Measurements from ENCODE around the gene COL6A2. TPM values are rescaled to one million over a fixed set of nuclear protein-coding genes. Genes with fewer than 3 reads are reported as not detected.

Gene COL6A2
- polyA plus RNA-seq, 1 of the 3 experiments (the other 2 are of a cell fraction): 108 TPM

- Histone ChIP-seq H2AFZ (ENCODE audit: low read depth) (no peak overlapping the region), H3K27ac (ENCODE audit: low read depth in 2 of 2, low read length in 1 of 2) (no peak overlapping the region), H3K79me2 (ENCODE audit: insufficient read depth) (no peaks in the 10 kb centered on the region), H3F3A (replicated peaks; ENCODE audit: insufficient read depth) (no peaks in the 10 kb centered on the region), H3K27me3 (ENCODE audit: insufficient read depth) (no peaks in the 10 kb centered on the region), H3K36me3 (replicated peaks in 1 of 2; ENCODE audit: control insufficient read depth in 1 of 2, insufficient read depth in 2 of 2, low read length in 1 of 2) (no peaks in the 10 kb centered on the region), H4K20me1 (ENCODE audit: insufficient read depth) (no peaks in the 10 kb centered on the region), H3K9me3 (no peaks in the 10 kb centered on the region; the same call in 1 of the 2 replicates), H3K9ac (no peak overlapping the region), H3K4me2 (no peak overlapping the region), H3K4me3 (ENCODE audit: low read depth in 2 of 2, low read length in 1 of 2) (no peak overlapping the region), H3K4me1 (ENCODE audit: control insufficient read depth in 1 of 2, insufficient read depth in 2 of 2, low read depth in 1 of 2, low read length in 1 of 2) (no peaks in the 10 kb centered on the region; a peak in 1 of 4 replicates), H3K9me2 (no peaks in the 10 kb centered on the region)
- ChIA-PET CTCF (no interaction called here), POLR2A (no interaction called here)
- DNase-seq: no peak
- TF ChIP-seq IRF3 (IDR thresholded peaks at IDR 0.05; ENCODE audit: low read depth, low read length) (no peak), RAD21 (IDR thresholded peaks at IDR 0.05; ENCODE audit: low read length) (no peak), RXRA (IDR thresholded peaks at IDR 0.05; ENCODE audit: borderline replicate concordance, low read depth) (no peak), FOSL2 (IDR thresholded peaks at IDR 0.05; ENCODE audit: borderline replicate concordance, low read depth) (no peak), ELF1 (IDR thresholded peaks at IDR 0.05) (no peak), USF2 (IDR thresholded peaks at IDR 0.05; ENCODE audit: borderline replicate concordance, low read depth, low read length) (no peak), EZH2phosphoT487 (IDR thresholded peaks at IDR 0.05; ENCODE audit: borderline replicate concordance, low read depth) (no peak), RFX5 (IDR thresholded peaks at IDR 0.05; ENCODE audit: low read length) (no peak), GABPA (IDR thresholded peaks at IDR 0.05; ENCODE audit: low read depth) (no peak), NFIC (IDR thresholded peaks at IDR 0.05; ENCODE audit: borderline replicate concordance) (no peak), FOXJ3 (CRISPR knock-in tag; IDR thresholded peaks at IDR 0.05) (no peak), SMC3 (IDR thresholded peaks at IDR 0.05; ENCODE audit: low read depth, low read length) (no peak), CHD2 (IDR thresholded peaks at IDR 0.05; ENCODE audit: low read length, partially characterized antibody) (no peak), GATA2 (CRISPR knock-in tag; IDR thresholded peaks at IDR 0.05) (no peak), TCF12 (IDR thresholded peaks at IDR 0.05) (no peak), MEF2A (IDR thresholded peaks at IDR 0.05; ENCODE audit: borderline replicate concordance, low read depth) (no peak), PBX3 (IDR thresholded peaks at IDR 0.05) (no peak), RCOR1 (IDR thresholded peaks at IDR 0.05; ENCODE audit: low read length) (no peak), NRF1 (IDR thresholded peaks at IDR 0.05; ENCODE audit: low read depth, low read length) (no peak), SIN3A (IDR thresholded peaks at IDR 0.05; ENCODE audit: borderline replicate concordance, low read depth, low read length) (no peak)
- 83% methylated on average over 23 of the region's 29 CpGs for WGBS (ENCODE audit: low lambda C conversion rate)
Measured at GRCh38 chr21:46066591-46067331, 31.2 kb upstream of the COL6A2 start.

Data from SK-N-SH (cell line).